HepG2 (cell line): ENCODE results near the gene MAP3K7CL.

Experiments used
- ELF3 ChIP-seq: IDR thresholded peaks from 2 replicates; pipeline ENCODE4 v1.6.1; 2016; ENCODE audit warnings: missing genetic modification reagents, missing compliant biosample characterization
- MBNL3 ChIP-seq: fragments of 250-450 bp; sonication (Bioruptor Pico); conservative IDR thresholded peaks from 2 replicates; pipeline ENCODE4 v1.8.0; 2022; ENCODE audit warnings: mild to moderate bottlenecking, inconsistent platforms

GRCh38 chr21:29133241-29133640, 2.8 kb downstream of the MAP3K7CL start:
- TF ChIP-seq ELF3 (CRISPR knock-in tag) = no peak
- TF ChIP-seq MBNL3 = no peak
